ENCODE results near the gene PLB1.

PLB1 gene

DNA sequence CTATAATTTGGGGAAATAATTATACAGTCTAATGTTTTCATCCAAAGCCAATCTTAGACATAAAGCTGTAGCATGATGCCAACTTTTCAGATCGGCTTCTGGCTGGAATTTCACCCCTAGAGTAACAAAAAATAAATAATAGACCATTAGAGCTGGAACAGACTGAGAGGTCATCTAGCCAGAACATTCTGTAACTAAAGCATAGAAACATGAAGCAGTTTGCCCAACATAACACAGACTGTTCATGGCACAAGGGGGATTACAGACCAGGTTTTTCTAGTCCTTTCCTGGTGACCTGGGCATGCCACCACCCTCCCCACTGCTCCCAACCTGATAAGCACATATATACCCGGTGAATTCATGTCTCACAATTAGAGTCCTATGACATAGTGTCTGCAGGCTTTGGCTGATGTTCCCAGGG lies 139.3 kb downstream of the PLB1 start:
- TF ChIP-seq RAD21 (IDR thresholded peaks at IDR 0.05; ENCODE audit: low read depth) (no peak), CEBPB (IDR thresholded peaks at IDR 0.05) (no peak), ZBTB7A (IDR thresholded peaks at IDR 0.05; ENCODE audit: low read depth) (no peak), EP300 (IDR thresholded peaks at IDR 0.05; ENCODE audit: borderline replicate concordance) (no peak), CREB1 (IDR thresholded peaks at IDR 0.05; ENCODE audit: low read depth) (no peak), YY1 (IDR thresholded peaks at IDR 0.05; ENCODE audit: low read depth) (no peak), EGR1 (IDR thresholded peaks at IDR 0.05) (no peak), TEAD4 (IDR thresholded peaks at IDR 0.05) (no peak), FOXM1 (IDR thresholded peaks at IDR 0.05; ENCODE audit: borderline replicate concordance, low read depth) (no peak), MAX (IDR thresholded peaks at IDR 0.05) (no peak), TCF12 (IDR thresholded peaks at IDR 0.05; ENCODE audit: low read depth) (no peak), NFIC (IDR thresholded peaks at IDR 0.05) (no peak), TAF1 (IDR thresholded peaks at IDR 0.05; ENCODE audit: low read depth) (no peak)
- TF ChIP-seq, protein P1, sequence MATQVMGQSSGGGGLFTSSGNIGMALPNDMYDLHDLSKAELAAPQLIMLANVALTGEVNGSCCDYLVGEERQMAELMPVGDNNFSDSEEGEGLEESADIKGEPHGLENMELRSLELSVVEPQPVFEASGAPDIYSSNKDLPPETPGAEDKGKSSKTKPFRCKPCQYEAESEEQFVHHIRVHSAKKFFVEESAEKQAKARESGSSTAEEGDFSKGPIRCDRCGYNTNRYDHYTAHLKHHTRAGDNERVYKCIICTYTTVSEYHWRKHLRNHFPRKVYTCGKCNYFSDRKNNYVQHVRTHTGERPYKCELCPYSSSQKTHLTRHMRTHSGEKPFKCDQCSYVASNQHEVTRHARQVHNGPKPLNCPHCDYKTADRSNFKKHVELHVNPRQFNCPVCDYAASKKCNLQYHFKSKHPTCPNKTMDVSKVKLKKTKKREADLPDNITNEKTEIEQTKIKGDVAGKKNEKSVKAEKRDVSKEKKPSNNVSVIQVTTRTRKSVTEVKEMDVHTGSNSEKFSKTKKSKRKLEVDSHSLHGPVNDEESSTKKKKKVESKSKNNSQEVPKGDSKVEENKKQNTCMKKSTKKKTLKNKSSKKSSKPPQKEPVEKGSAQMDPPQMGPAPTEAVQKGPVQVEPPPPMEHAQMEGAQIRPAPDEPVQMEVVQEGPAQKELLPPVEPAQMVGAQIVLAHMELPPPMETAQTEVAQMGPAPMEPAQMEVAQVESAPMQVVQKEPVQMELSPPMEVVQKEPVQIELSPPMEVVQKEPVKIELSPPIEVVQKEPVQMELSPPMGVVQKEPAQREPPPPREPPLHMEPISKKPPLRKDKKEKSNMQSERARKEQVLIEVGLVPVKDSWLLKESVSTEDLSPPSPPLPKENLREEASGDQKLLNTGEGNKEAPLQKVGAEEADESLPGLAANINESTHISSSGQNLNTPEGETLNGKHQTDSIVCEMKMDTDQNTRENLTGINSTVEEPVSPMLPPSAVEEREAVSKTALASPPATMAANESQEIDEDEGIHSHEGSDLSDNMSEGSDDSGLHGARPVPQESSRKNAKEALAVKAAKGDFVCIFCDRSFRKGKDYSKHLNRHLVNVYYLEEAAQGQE (IDR thresholded peaks at IDR 0.05; ENCODE audit: low read depth), result no peak
- TF ChIP-seq, protein P2, sequence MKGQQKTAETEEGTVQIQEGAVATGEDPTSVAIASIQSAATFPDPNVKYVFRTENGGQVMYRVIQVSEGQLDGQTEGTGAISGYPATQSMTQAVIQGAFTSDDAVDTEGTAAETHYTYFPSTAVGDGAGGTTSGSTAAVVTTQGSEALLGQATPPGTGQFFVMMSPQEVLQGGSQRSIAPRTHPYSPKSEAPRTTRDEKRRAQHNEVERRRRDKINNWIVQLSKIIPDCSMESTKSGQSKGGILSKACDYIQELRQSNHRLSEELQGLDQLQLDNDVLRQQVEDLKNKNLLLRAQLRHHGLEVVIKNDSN (IDR thresholded peaks at IDR 0.05), result no peak

DNA sequence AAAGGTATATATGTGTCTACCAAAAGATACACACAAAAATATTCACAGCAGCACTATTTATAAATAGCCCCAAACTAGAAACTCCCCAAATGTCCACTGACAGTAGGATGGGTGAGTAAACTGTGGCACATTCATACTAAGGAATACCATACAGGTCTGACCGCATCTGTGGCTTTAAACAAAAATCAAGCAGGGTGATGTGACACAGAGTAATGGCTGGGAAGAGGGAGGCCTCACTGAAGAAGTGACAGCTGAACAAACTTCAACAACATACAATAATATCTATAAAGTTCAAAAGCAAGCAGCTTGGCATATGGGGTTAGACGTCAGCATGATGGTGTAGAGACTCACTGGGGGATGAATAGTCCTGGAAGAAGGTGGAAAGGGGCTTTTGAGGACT lies 140.6 kb downstream of the PLB1 start:
- no peak for TF ChIP-seq TEAD4 (IDR thresholded peaks at IDR 0.05)
- TF ChIP-seq, protein P2 (IDR thresholded peaks at IDR 0.05), result no peak

GRCh38 chr2:28637066-28638047 lies 141.5 kb downstream of the PLB1 start:
- 0 out of 2 replicates have a peak, but pooled peaks have one; percentile 29 for TF ChIP-seq NFIC (IDR thresholded peaks at IDR 0.05)
- TF ChIP-seq MAX (IDR thresholded peaks at IDR 0.05), result no peak
- TF ChIP-seq YY1 (IDR thresholded peaks at IDR 0.05; ENCODE audit: low read depth), result 0 out of 2 replicates have a peak, but pooled peaks have one; percentile 11
- peak; percentile 77 for TF ChIP-seq CEBPB (IDR thresholded peaks at IDR 0.05)
- TF ChIP-seq, protein P2 (IDR thresholded peaks at IDR 0.05), result 0 out of 2 replicates have a peak, but pooled peaks have one; percentile 46

- TF ChIP-seq, protein P1 (IDR thresholded peaks at IDR 0.05; ENCODE audit: low read depth), result no peak
- TF ChIP-seq, protein P2 (IDR thresholded peaks at IDR 0.05), result no peak
- TF ChIP-seq EGR1 (IDR thresholded peaks at IDR 0.05) (no peak), CREB1 (IDR thresholded peaks at IDR 0.05; ENCODE audit: low read depth) (no peak), MAX (IDR thresholded peaks at IDR 0.05) (no peak), YY1 (IDR thresholded peaks at IDR 0.05; ENCODE audit: low read depth) (no peak), TCF12 (IDR thresholded peaks at IDR 0.05; ENCODE audit: low read depth) (no peak), NFIC (IDR thresholded peaks at IDR 0.05) (no peak), TEAD4 (IDR thresholded peaks at IDR 0.05) (no peak), RAD21 (IDR thresholded peaks at IDR 0.05; ENCODE audit: low read depth) (no peak)
Observed at GRCh38 chr2:28638102-28638501, 142.2 kb downstream of the PLB1 start.
